HL-60 (cell line): Measurements from ENCODE around the gene HSD17B12.

ENCODE experiments used
- DNase-seq, 2 experiments: peaks; one replicate each; pipeline ENCODE4 v3.0.0-alpha.2; 2010 to 2020; ENCODE audit warnings: low read depth in 1 of 2, low spot score in 1 of 2
- H3K27ac ChIP-seq: fragments of 250-450 bp; sonication (Bioruptor Pico); replicated peaks from 2 replicates; pipeline ENCODE4 v1.5.1; 2020; ENCODE audit warnings: mild to moderate bottlenecking, moderate library complexity
- H3K27me3 ChIP-seq: fragments of 250-450 bp; sonication (Bioruptor Pico); 2 replicates; pipeline ENCODE4 v1.5.1; 2021; ENCODE audit warnings: mild to moderate bottlenecking, moderate library complexity; ENCODE audit not compliant: insufficient read depth, poor library complexity, severe bottlenecking
- H3K4me3 ChIP-seq: replicated peaks from 2 replicates; pipeline ENCODE4 v1.5.1; 2011; ENCODE audit warnings: mild to moderate bottlenecking, control low read depth, low read length; ENCODE audit not compliant: insufficient read depth
- CTCF ChIP-seq: IDR thresholded peaks from one replicate; pipeline ENCODE4 v1.5.1; 2011; ENCODE audit warnings: low read length, control low read depth, inconsistent platforms; ENCODE audit not compliant: insufficient read depth
- GABPA ChIP-seq: IDR thresholded peaks from 2 replicates; pipeline ENCODE4 v1.6.1; 2012; ENCODE audit warnings: low read depth
- POLR2AphosphoS5 ChIP-seq: IDR thresholded peaks from 2 replicates; pipeline ENCODE4 v1.6.1; 2012; ENCODE audit warnings: low read depth
- REST ChIP-seq: IDR thresholded peaks from 2 replicates; pipeline ENCODE4 v1.6.1; 2012; ENCODE audit warnings: low read depth; ENCODE audit not compliant: insufficient replicate concordance
- SPI1 ChIP-seq: IDR thresholded peaks from 2 replicates; pipeline ENCODE4 v1.6.1; 2012; ENCODE audit warnings: low read depth, mild to moderate bottlenecking, borderline replicate concordance

HSD17B12 gene

DNA sequence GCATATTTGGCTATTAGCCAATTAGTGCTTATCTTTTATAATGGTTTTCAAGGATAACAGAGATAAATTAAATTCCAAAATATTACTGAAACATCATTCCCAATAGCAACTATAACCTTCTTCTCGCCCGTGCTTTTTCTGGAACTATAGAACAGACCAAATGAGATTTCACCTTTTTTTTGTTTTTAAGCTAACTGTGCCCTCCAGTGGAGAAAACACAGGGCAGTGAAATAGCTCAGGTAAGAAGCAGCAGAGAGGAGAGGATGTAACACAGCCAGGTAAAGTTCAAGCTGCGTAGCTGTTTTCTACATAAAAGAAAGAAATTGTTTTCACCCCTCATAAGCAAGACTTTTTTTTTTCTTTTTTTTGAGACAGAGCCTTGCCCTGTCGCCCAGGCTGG, 28.2 kb downstream of the HSD17B12 start:
- Histone ChIP-seq H3K27ac (no peak overlapping the region), H3K4me3 (no peak overlapping the region), H3K27me3 (no peaks in the 10 kb centered on the region)
- TF ChIP-seq CTCF = no peak
- no peak for TF ChIP-seq REST
- TF ChIP-seq SPI1 = no peak
- no peak for TF ChIP-seq POLR2AphosphoS5
- no peak for TF ChIP-seq GABPA
- DNase-seq = no peak

DNA sequence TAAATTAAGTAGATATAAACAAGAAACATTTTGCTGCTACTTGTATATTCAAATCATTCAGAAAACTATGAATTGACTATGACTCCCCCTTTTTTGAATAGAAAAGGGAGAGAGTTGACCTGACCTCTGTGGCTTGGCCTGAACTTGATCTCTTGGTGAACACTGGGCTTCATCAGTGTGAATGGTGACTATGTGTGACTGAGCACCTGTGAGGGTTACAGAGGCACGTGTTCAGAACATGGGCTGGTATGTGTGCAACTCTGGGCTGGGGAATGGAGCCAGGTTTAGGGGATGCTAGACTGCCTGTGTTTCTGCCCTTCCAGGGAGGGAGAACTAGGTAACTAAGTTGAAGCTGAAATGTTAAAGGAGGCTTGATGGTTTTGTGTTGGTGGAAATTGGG, 29.2 kb downstream of the HSD17B12 start:
- H3K27ac ChIP-seq = no peak overlapping the region
- H3K27me3 ChIP-seq = no peaks in the 10 kb centered on the region
- no peak for TF ChIP-seq SPI1
- no peak for TF ChIP-seq CTCF
- TF ChIP-seq POLR2AphosphoS5 = no peak
- no peak for TF ChIP-seq GABPA
- no peak for TF ChIP-seq REST
- no peak for DNase-seq
- H3K4me3 ChIP-seq = no peak overlapping the region

- no peaks in the 10 kb centered on the region for H3K27me3 ChIP-seq
- TF ChIP-seq CTCF (no peak), POLR2AphosphoS5 (no peak), GABPA (no peak), SPI1 (no peak), REST (no peak)
- H3K27ac ChIP-seq = no peak overlapping the region
- no peak overlapping the region for H3K4me3 ChIP-seq
- no peak for DNase-seq
These were observed 32.1 kb downstream of the HSD17B12 start for GRCh38 chr11:43712676-43713075.
